Measurements from ENCODE around the gene SMC2.

SMC2 gene

DNA sequence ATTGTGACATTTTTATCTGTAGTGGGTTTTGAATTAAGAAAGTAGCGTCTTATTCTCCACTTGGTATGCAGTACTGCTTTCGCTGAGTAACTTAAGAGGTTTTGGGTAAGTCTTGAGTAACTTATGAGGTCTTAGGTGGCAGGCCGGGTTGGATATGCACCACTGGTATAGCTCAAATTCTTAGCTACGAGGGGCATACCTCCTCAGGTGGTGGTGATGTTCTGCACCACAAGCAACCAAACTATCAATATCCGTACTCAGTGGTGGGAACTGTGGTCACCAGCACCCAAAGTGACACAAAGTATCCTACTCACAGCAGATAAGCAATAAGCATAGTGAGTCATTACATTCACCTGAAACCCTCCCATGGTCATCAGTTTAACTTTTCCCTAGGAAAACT, 13.7 kb downstream of the SMC2 start:
- DNase-seq, result no peak

DNA sequence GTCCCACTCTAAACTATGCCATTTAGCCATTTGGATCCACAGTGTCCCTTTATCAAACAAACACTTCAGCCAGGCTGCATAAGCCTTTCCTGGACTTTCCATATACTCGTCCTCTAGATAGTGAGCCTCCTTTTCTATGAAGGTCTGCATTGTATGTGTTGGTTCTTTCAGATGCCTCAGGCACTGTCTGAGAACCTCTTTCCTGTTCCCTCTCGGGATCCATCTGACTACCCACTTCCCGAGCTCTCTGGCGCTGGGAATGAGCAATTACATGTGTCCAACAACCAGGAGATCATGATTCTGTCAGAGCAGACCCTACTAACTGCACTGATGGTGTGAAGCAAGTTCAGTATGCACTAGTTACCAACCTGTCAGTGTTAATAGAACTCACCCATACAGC, 14.2 kb downstream of the SMC2 start:
- DNase-seq, result no peak

DNA sequence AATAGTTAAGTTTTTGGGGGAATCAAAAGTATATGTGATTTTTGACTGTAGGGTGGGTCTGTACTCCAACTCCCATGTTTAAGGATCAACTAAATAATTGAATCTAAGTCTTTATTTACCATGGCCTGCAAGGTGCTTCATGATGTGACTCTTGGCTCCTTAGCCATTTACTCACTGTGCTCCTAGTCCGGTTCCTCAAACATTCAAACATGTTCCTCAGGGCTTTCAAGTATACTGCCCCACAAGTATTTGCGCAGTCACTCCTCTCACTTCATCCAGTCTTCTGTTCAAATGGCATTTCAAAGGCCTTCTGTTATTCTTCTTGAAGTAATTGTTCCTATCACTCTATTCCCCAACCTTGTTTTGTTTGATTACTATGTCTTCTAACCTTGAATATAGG, 16.4 kb downstream of the SMC2 start:
- DNase-seq, result no peak

DNA sequence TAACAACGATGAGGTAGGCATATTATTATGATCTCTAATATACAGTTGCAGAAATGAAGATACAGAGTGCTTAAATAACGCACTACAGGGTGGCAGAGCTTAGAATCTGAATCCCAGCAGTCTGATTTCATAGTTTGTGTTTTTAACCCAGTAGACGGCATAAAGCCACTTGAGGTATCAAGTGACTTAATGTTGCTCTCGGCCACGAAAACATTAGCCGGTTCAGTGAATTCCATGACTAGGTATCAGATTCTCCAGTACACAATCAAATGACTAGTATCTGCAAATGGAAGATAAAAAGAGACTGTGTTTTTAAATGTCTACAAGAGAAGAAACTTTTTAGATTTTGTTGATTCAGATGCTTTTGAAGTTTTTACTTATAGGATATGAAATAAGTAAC, 24.8 kb downstream of the SMC2 start:
- DNase-seq, result no peak

DNA sequence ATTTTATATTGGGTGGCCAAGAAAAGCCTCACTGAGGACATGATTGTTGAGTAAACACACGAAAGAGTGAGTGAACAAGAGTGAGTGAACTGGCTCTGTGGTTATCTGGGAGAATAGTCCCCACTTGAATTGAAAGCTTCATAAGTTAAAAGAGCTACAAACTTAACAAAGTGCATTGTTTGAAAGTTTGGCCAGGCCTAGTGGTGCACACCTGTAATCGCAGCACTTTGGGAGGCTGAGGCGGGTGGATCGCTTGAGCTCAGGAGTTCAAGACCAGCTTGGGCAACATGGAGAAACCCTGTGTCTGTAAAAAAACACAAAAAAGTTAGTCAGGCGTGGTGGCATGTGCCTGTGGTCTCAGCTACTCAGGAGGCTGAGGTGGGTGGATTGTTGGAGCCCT, 26.9 kb downstream of the SMC2 start:
- no peak for DNase-seq

DNA sequence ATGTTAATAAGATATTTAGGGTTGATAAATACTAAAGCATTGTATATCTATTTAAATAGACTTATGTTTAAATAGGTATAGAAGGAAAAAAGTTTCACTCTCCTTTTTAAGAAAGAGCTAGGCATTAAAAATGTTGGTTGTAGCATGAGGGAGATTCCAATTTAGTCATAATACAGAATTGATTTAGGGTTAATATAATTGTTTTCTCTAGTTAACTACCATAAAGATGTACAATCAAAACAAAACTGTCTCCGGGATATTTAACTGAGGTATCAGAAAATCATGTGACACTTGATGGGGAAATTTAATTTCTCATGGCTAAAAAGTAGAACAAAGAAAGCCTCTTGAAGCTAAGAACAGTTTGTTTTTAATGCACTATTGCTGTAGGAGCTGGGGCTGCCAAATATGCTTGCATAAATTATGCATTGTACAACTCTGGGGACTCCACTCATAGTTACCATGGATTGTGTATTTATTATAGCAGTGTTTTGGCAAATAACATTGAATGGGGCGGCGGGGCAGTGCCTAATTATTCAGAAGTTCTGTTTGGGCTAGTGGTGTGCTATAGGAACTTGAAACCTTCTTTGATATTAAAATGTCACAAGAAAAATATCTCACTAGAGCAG, 44.2 kb downstream of the SMC2 start:
- no peak for DNase-seq

DNA sequence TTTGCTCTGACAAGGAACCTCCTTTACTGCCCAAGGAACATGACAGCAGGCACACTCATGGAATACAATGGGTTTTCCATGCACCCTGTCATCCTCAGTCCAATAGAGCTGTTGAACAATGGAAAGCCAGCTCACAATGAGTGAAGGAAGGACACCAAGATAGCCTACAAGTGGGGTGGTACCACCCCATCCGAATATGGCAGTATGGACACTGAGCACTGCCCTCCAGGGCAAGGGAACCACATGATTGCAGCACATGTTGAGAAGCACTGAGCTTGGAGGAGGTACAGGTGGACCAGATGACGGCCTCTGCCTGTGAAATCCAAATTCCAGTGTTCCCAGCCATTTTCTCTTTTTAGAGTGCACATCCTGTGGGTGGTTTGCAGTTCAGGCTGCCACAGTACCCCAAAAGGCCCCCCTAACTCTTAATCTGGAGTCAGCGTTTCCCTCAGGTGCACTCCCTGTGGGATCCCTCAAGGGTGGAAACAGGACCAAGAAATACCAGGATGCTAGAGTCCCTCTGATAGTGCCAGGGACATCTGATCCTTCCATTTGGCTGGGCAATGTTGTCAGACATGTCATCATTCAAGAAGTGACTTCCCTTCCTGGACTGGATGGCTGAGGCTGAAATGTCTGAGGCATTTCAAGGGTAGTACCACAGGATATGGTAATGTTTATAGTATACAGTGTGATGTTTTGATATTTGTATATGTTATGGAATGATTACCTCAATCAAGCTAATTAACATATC, 48.9 kb downstream of the SMC2 start:
- no peak for DNase-seq

DNA sequence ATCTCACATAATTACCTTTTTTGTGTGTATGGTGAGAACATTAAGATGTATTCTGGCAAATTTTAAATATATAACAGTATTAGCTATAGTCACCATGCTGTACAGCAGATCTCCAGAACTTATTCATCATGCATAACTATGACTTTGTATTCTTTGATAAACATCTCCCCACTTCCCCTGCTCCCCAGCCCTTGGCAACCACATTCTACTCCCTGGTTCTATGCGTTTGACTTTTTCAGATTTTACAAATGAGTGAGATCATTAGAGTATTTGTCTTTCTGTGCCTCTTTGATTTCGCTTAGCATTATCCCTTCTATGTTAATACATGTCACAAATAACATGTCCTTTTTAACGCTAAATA, 49.4 kb downstream of the SMC2 start:
- no peak for DNase-seq

DNA sequence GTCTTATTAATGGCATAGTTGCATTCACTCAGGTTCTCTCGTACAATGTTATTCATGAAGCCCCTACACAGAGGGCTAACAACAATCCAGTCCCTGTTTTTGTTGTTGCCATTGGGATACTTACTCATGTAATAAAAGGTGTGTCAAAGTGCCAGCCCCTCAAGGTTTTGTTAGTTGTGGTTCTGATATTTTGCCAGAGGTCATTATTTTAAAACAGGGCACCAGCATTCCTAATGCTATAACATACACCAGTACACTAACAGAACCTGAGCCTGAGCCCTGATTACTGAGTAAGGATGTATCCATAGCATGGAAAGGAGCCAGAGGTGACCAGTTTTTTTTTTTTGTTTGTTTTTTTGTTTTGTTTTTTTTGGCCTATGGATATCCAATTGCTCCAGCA, 50.2 kb downstream of the SMC2 start:
- DNase-seq, result no peak

DNA sequence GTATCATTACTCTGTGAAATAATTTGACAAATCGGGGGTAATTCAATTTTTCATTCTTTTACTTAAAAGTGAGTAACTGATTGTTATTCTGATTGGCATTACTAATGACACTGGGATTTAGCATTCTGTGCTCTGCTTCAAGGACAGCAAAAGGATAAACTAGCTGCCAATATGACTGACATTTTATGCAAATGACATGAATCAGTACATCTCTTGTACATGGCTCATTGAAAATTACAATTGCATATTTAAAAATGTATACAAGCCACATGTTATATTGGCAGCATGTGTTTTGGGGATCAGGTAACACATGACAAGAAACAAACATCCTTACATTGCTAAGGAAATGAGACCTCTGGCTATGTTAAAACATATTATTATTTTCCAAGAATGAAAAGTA, 79.0 kb downstream of the SMC2 start:
- DNase-seq, result no peak

DNA sequence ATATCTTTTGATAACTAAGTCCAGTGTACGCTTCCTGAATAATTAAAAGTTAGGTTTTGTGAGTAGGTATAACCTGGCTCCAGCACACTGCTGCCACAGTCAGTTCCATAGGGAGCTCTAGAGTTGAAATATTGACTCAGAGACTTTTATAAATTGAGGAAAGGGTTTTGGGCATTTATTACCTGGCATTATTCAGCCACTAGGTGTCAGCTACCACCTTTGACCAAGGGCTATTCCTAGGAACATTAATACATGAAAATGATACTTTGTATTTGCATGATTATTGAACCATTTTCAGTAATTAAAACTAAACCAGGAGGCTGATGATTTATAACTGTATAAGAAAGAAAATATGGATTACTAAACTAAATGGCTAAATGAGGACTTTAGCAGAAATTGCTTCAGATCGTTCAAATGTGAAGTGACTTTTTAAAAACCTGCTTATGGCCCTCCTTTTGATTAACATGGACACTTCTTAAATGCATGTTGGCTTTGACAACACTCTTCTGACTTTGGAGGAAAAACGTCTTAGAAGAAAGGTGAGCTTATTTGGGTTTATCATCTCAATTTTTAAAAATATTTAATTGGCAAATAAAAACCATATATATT, 83.0 kb downstream of the SMC2 start:
- DNase-seq, result peak; percentile 22

DNA sequence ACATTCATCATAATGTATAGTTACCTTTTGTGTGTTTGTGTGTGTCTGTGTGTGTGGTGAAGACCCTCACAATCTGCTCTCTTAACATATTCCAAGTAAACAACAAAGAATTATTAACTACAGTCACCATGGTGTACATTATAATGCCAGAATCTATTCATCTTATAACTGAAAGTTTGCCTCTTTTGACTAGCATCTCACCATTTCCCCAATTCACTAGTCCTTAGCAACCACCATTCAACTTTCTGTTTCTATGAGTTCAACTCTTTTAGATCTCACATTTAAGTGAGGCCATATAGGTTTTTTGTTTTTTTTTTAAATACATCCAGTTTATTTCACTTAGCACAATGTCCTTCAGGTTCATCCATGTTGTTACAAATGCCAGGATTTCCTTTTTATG, 83.6 kb downstream of the SMC2 start:
- DNase-seq, result no peak
